Vagina (tissue), 2 donors: ENCODE measurements around the gene ADAMTSL3. TPM values are rescaled to one million over a fixed set of nuclear protein-coding genes. Genes with fewer than 3 reads are reported as not detected.

Source experiments
- DNase-seq, 2 donors: peaks; one replicate each; pipeline ENCODE4 v3.0.0-alpha.2; 2017; ENCODE audit errors: extremely low spot score in 2 of 2
- H3K27ac ChIP-seq: fragments of 200-600 bp; sonication (generic); one replicate; pipeline ENCODE4 v1.5.1; 2019
- H3K27me3 ChIP-seq: fragments of 200-600 bp; sonication (generic); one replicate; pipeline ENCODE4 v1.5.1; 2019
- H3K36me3 ChIP-seq, 2 donors: fragments of 200-600 bp; sonication (generic); one replicate each; pipeline ENCODE4 v1.5.1; 2017 to 2019
- H3K4me1 ChIP-seq: fragments of 200-600 bp; sonication (generic); one replicate; pipeline ENCODE4 v1.5.1; 2019
- H3K4me3 ChIP-seq, 2 donors: fragments of 200-600 bp; sonication (generic); 1 replicate in 1 of 2; 2 replicates in 1 of 2; pipeline ENCODE4 v1.5.1; 2016 to 2019
- H3K9me3 ChIP-seq: fragments of 200-600 bp; sonication (generic); one replicate; pipeline ENCODE4 v1.5.1; 2019
- CTCF ChIP-seq, 3 experiments: fragments of 450-650 bp in 2 of 3; fragments of 200-600 bp in 1 of 3; sonication (generic) in 1 of 3; IDR thresholded peaks; one replicate each; pipeline ENCODE4 v1.5.1; 2017 to 2019; ENCODE audit warnings: antibody characterized with exemption in 3 of 3, mild to moderate bottlenecking in 2 of 3, moderate library complexity in 2 of 3
- POLR2A ChIP-seq, 2 donors: fragments of 450-650 bp; IDR thresholded peaks; one replicate each; pipeline ENCODE4 v1.6.1; 2017; ENCODE audit warnings: antibody characterized with exemption in 2 of 2, mild to moderate bottlenecking in 2 of 2, moderate library complexity in 2 of 2
- POLR2AphosphoS5 ChIP-seq, 2 donors: sonication (generic); formaldehyde crosslinking; IDR thresholded peaks; one replicate each; pipeline ENCODE4 v1.9.0; 2017; ENCODE audit warnings: antibody characterized with exemption in 2 of 2, mild to moderate bottlenecking in 2 of 2, low read depth in 1 of 2; ENCODE audit not compliant: insufficient read depth in 1 of 2
- intact Hi-C: fragments of 100-400 bp; cut with DNase I; formaldehyde crosslinking; loops from one replicate; pipeline ENCODE4 v1.15.1; 2023
- total RNA-seq: library from RNA; depleted of rRNA; stranded (reverse); fragments of >200 nt; gene quantifications from one replicate; pipeline ENCODE4 v1.2.3, GENCODE V29; 2016

ADAMTSL3 gene
- total RNA-seq, 1 donor from 2014 or later, result 4.2 TPM

- Histone ChIP-seq H3K4me1 (no peaks in the 10 kb centered on the region), H3K9me3 (no peaks in the 10 kb centered on the region), H3K36me3 (no peaks in the 10 kb centered on the region), H3K4me3 (no peak overlapping the region), H3K27me3 (no peaks in the 10 kb centered on the region), H3K27ac (no peak overlapping the region)
- no peak for DNase-seq
- TF ChIP-seq CTCF (IDR thresholded peaks at IDR 0.05), result no peak
- intact Hi-C loops, result no loop called here
Observed at GRCh38 chr15:83980637-83981036, 326.7 kb downstream of the ADAMTSL3 start.

- Histone ChIP-seq H3K27ac (no peak overlapping the region), H3K4me3 (no peak overlapping the region), H3K4me1 (no peaks in the 10 kb centered on the region), H3K36me3 (no peaks in the 10 kb centered on the region), H3K9me3 (no peaks in the 10 kb centered on the region), H3K27me3 (no peaks in the 10 kb centered on the region)
- no peak for DNase-seq
- intact Hi-C loops, result no loop called here
- no peak for TF ChIP-seq POLR2AphosphoS5 (IDR thresholded peaks at IDR 0.05; ENCODE audit: insufficient read depth in 1 of 2, low read depth in 1 of 2)
- TF ChIP-seq POLR2A (IDR thresholded peaks at IDR 0.05), result no peak
- no peak for TF ChIP-seq CTCF (IDR thresholded peaks at IDR 0.05)
Observed at GRCh38 chr15:83982748-83983147, 328.8 kb downstream of the ADAMTSL3 start.

- intact Hi-C loops, result no loop called here
- Histone ChIP-seq H3K36me3 (no peaks in the 10 kb centered on the region), H3K9me3 (no peaks in the 10 kb centered on the region), H3K4me3 (no peak overlapping the region), H3K27ac (no peak overlapping the region), H3K27me3 (no peaks in the 10 kb centered on the region), H3K4me1 (no peaks in the 10 kb centered on the region)
- TF ChIP-seq CTCF (IDR thresholded peaks at IDR 0.05) (no peak), POLR2A (IDR thresholded peaks at IDR 0.05) (no peak), POLR2AphosphoS5 (IDR thresholded peaks at IDR 0.05; ENCODE audit: insufficient read depth in 1 of 2, low read depth in 1 of 2) (no peak)
- DNase-seq, result no peak
Observed at GRCh38 chr15:83983634-83984458, 329.9 kb downstream of the ADAMTSL3 start.

GRCh38 chr15:83984601-83985000 is 330.7 kb downstream of the ADAMTSL3 start:
- intact Hi-C loops, result no loop called here

More at GRCh38 chr15:83984601-83985000, 330.7 kb downstream of the ADAMTSL3 start:
- DNase-seq, result no peak
- H3K36me3 ChIP-seq, result no peaks in the 10 kb centered on the region
- H3K27me3 ChIP-seq, result no peaks in the 10 kb centered on the region
- H3K27ac ChIP-seq, result no peak overlapping the region
- H3K4me1 ChIP-seq, result no peaks in the 10 kb centered on the region
- TF ChIP-seq POLR2A (IDR thresholded peaks at IDR 0.05) (no peak), POLR2AphosphoS5 (IDR thresholded peaks at IDR 0.05; ENCODE audit: insufficient read depth in 1 of 2, low read depth in 1 of 2) (no peak), CTCF (IDR thresholded peaks at IDR 0.05) (no peak)
- H3K4me3 ChIP-seq, result no peak overlapping the region
- H3K9me3 ChIP-seq, result no peaks in the 10 kb centered on the region
